ENCODE results near the gene MXI1. TPM values are rescaled to one million over a fixed set of nuclear protein-coding genes. Genes with fewer than 3 reads are reported as not detected.
"Not testable (repeated sequence)": the region's sequence is repeated elsewhere in the genome, so short reads cannot be mapped to it uniquely, and the experiment has no call there.

MXI1 gene
- total RNA-seq, 4 donors from 2014 or later = 27.4 to 52.9 (median 51.6) TPM

DNA sequence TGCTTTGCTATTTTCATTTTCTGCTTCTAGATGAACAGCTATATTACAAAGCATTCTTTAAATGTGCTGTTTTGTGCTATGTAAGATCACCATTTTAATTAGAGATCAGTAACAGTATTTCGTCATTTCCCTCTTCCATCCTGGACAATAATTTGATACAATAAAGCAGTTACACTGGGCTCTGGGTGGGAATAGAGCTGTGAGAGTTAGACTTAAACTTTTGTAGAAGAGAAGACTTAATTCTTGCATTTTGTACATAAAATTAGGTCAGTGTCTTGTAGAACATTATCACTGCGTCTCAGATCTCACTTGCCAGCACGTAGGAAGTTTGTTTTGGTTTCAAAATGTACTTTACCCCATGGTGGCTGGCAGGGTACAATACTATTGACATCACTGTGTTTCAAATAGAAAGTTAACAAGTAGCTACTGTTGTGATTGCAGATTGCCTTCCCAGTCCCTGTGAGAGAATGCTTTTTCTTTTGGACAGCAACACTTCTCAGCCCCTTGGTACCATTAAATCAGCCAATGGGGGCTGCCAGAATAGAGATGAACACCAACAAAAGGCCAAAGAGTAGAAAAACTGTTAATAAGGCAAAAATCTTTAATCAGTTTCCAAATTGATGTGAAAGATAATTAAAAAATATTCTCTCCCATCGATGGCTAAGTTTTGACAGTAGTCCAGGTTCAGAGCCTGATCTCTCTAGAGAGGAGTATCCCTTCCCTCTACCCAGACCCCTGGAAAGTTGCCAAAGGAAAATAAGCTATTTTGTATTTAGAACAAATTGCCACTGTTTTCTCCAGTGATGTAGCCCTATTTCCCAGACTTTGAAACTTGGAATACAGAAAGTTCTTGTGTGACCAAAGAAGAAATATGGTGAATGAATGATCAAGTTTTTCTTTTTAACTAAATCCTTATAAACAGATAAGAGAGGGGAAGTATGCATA lies 62.2 kb downstream of the MXI1 start:
- Histone ChIP-seq H3K9me3 (no peaks in the 10 kb centered on the region), H3K4me3 (no peak overlapping the region), H3K27ac (peak overlapping the region; percentile 48 to 71), H3K4me1 (peaks cover 7 to 11% of the 10 kb centered on the region in 2 donors), H3K27me3 (no peaks in the 10 kb centered on the region), H3K36me3 (no peaks in the 10 kb centered on the region)
- TF ChIP-seq POLR2A (IDR thresholded peaks at IDR 0.05) (no peak), CTCF (IDR thresholded peaks at IDR 0.05) (no peak)
- intact Hi-C loops (cut with DNase I; ENCODE audit: low total_unique reads) = loop anchor here (10.0 kb wide), 1 partner anchor 125 kb away; no protein-coding TSS in a partner anchor
- no peak for DNase-seq

DNA sequence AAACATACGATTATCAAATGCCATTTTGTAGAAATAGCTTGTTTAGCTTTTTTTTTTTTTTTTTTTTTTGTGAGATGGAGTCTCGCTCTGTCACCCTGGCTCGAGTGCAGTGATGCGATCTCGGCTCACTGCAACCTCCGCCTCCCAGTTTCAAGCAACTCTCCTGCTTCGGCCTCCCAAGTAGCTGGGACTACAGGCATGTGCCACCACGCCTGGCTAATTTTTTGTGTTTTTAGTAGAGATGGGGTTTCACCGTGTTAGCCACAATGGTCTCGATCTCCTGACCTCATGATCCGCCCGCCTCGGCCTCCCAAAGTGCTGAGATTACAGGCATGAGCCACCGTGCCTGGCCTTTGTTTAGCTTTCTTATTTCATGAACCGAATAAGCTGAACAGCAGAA lies 65.6 kb downstream of the MXI1 start:
- H3K9me3 ChIP-seq, DNase-seq, H3K36me3 ChIP-seq, H3K27ac ChIP-seq, H3K27me3 ChIP-seq, H3K4me3 ChIP-seq: not testable (repeated sequence)
- H3K4me1 ChIP-seq = peaks cover 7 to 11% of the 10 kb centered on the region in 2 donors
- intact Hi-C loops (cut with DNase I; ENCODE audit: low total_unique reads) = loop anchor here (10.0 kb wide), 1 partner anchor 128 kb away; no protein-coding TSS in a partner anchor

DNA sequence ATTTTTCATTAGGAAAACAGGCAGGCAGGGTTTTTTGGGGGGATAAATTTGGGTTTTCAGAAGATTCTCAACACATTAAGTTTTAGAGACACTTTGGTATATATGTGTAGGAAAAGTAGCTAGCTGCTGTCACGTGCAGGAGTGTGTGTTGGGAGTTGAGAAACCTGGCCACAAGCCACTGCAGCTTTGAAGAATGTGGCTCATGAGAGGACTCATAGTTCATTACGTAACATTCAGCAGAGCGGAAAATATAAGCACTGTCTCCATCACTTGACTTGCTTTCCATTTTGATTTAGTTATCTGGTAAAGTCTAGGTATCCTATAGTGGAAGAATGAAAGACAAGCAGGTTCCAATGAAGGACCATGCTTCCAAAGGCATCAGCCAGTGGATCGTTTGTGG lies 66.1 kb downstream of the MXI1 start:
- no peak overlapping the region for H3K4me3 ChIP-seq
- DNase-seq = peak; percentile 75 to 81
- no peaks in the 10 kb centered on the region for H3K9me3 ChIP-seq
- no peak for TF ChIP-seq CTCF (IDR thresholded peaks at IDR 0.05)
- TF ChIP-seq POLR2A (IDR thresholded peaks at IDR 0.05) = no peak
- intact Hi-C loops (cut with DNase I; ENCODE audit: low total_unique reads) = loop anchor here (10.0 kb wide), 1 partner anchor 129 kb away; no protein-coding TSS in a partner anchor
- peak overlapping the region; percentile 2 to 29 for H3K27ac ChIP-seq
- no peaks in the 10 kb centered on the region for H3K36me3 ChIP-seq
- peaks cover 7 to 11% of the 10 kb centered on the region in 2 donors for H3K4me1 ChIP-seq
- H3K27me3 ChIP-seq = no peaks in the 10 kb centered on the region

DNA sequence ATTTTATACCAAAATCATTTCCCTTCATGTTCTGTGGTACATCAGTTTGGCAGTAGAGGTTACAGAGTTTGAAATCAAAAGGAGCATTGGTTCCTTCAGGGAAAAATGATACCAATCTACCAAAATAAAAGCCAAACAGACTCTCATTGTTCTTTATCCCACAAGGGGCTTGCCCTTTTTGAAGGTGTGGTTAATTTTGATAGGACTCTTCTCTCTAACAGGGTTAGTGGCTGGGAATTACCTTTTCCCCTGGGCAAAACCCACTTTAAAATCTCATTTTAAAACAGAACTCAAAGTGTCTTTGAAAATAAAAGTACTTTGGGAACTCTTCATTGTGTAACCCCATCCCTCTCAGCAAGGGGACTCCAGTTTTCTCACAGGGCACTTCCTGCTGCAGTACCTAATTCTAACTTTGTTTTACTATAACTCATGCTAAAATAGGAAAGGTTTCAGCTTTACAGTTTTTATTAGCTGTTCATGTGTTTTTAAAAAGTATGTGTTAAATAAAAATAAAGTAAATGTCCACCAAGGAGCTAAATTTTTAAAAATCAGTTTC lies 66.7 kb downstream of the MXI1 start:
- peak overlapping the region; percentile 2 to 29 for H3K27ac ChIP-seq

GRCh38 chr10:110274647-110275046 lies 67.2 kb downstream of the MXI1 start:
- intact Hi-C loops (cut with DNase I; ENCODE audit: low total_unique reads) = loop anchor here (10.0 kb wide), 1 partner anchor 130 kb away; no protein-coding TSS in a partner anchor
- Histone ChIP-seq H3K27ac (peak overlapping the region; percentile 2 to 3), H3K9me3 (no peaks in the 10 kb centered on the region), H3K36me3 (no peaks in the 10 kb centered on the region), H3K27me3 (no peaks in the 10 kb centered on the region), H3K4me1 (peaks cover 0 to 7% of the 10 kb centered on the region in 2 donors), H3K4me3 (no peak overlapping the region)
- TF ChIP-seq CTCF (IDR thresholded peaks at IDR 0.05) (no peak), POLR2A (IDR thresholded peaks at IDR 0.05) (no peak)
- DNase-seq = no peak

More for the DNA sequence above, 66.7 kb downstream of the MXI1 start:
- Histone ChIP-seq H3K9me3 (no peaks in the 10 kb centered on the region), H3K27me3 (no peaks in the 10 kb centered on the region), H3K4me3 (no peak overlapping the region), H3K36me3 (no peaks in the 10 kb centered on the region), H3K4me1 (peaks cover 5 to 7% of the 10 kb centered on the region in 2 donors)
- DNase-seq = no peak
- intact Hi-C loops (cut with DNase I; ENCODE audit: low total_unique reads) = loop anchor here (10.0 kb wide), 1 partner anchor 129 kb away; no protein-coding TSS in a partner anchor
- no peak for TF ChIP-seq POLR2A (IDR thresholded peaks at IDR 0.05)
- TF ChIP-seq CTCF (IDR thresholded peaks at IDR 0.05) = no peak

Measured in uterus (tissue), 4 donors.